Heart left ventricle (tissue), 13 donors: Measurements from ENCODE around the gene STARD8.

Source experiments
- POLR2A ChIP-seq, 2 donors: fragments of 450-650 bp; IDR thresholded peaks; one replicate each; pipeline ENCODE4 v1.6.1; 2017; ENCODE audit warnings: antibody characterized with exemption in 2 of 2, mild to moderate bottlenecking in 2 of 2, moderate library complexity in 2 of 2
- TF ChIP-seq, protein P1 (sequence below), 12 donors: fragments of 200-600 bp; sonication (generic) in 4 of 12; IDR thresholded peaks; one replicate each; pipeline versions ENCODE4 v1.5.0 to v1.8.0; 2018 to 2022; ENCODE audit warnings: antibody characterized with exemption in 12 of 12, mild to moderate bottlenecking in 5 of 12
- donor health status: ischemic (EF 13 %, LVEDD 7.1; RV severe dilation, severe dysfunction).
- donor health status: DM: no; HTN: yes; CAD: no.
- donor health status: DM: no; HTN: no; CAD: no.
- donor health status: ischemic (EF 25% LVEDD 6.9; RV normal size, moderate dysfunction).
- donor health status: ischemic (EF 25% LVEDD 5.7; RV mildly dilated, moderate dysfunction).
- donor health status: ischemic (EF 35%, LVEDD 5.7; RV mildly dilated, moderate dysfunction).
- donor health status: nonischemic (EF 11% LVEDD 7.7; RV severe dilation, severe dysfunction).
- donor health status: DM: yes; HTN: yes; CAD: no.
- donor health status: PGD.
- donor health status: ischemic (EF 29% LVEDD 5.4; RV normal size, mild dysfunction).
- donor health status: nonischemic (EF 23%, LVEDD 6.1; RV moderate dilation, normal function).

DNA sequence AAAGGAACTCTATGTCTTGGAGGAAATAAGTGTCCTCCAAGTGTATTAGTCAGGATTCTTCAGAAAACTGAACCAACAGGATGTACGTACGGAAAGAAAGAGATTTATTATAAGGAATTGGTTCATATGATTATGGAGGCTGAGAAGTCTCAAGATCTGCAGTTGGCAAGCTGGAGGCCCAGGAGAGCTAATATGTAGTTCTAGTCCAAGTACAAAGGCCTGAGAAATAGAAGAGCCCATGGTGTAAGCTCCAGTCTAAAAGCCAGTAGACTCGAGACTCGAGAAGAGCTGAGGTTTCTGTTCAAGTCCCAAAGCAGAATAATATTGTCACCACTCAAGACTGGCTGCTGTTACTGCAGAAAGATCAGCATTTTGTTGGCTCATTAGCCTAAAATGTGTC lies 116.0 kb downstream of the STARD8 start:
- no peak for TF ChIP-seq POLR2A (IDR thresholded peaks at IDR 0.05)
- TF ChIP-seq, protein P1, sequence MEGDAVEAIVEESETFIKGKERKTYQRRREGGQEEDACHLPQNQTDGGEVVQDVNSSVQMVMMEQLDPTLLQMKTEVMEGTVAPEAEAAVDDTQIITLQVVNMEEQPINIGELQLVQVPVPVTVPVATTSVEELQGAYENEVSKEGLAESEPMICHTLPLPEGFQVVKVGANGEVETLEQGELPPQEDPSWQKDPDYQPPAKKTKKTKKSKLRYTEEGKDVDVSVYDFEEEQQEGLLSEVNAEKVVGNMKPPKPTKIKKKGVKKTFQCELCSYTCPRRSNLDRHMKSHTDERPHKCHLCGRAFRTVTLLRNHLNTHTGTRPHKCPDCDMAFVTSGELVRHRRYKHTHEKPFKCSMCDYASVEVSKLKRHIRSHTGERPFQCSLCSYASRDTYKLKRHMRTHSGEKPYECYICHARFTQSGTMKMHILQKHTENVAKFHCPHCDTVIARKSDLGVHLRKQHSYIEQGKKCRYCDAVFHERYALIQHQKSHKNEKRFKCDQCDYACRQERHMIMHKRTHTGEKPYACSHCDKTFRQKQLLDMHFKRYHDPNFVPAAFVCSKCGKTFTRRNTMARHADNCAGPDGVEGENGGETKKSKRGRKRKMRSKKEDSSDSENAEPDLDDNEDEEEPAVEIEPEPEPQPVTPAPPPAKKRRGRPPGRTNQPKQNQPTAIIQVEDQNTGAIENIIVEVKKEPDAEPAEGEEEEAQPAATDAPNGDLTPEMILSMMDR (IDR thresholded peaks at IDR 0.05) = no peak
